GM19193 (cell line): Measurements from ENCODE around the gene TOB1.

Source experiments
- POLR2A ChIP-seq: IDR thresholded peaks from 4 replicates; pipeline ENCODE4 v1.6.1; 2011; ENCODE audit not compliant: insufficient read depth, insufficient read length; ENCODE audit errors: extremely low read depth

Gene TOB1

DNA sequence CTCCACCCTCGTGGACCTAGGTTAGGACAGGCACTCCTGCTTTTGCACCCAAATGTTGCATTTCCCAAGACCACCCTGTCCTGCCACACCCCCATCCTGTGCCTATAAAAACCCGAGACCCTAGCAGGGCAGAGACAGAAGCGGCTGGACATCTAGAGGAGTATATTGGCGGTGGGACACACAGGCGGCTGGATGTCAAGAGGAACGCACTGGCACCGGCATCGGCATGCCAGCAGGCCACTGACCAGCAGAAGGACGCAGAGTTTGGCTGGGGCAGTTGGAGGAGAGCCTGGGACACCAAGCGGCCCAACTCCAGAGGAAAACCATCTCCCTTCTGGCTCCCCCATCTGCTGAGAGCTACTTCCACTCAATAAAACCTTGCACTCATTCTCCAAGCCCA lies 45.5 kb downstream of the TOB1 start:
- no peak for TF ChIP-seq POLR2A

- TF ChIP-seq POLR2A: no peak
Observed at GRCh38 chr17:50818921-50819657, 47.1 kb downstream of the TOB1 start.

DNA sequence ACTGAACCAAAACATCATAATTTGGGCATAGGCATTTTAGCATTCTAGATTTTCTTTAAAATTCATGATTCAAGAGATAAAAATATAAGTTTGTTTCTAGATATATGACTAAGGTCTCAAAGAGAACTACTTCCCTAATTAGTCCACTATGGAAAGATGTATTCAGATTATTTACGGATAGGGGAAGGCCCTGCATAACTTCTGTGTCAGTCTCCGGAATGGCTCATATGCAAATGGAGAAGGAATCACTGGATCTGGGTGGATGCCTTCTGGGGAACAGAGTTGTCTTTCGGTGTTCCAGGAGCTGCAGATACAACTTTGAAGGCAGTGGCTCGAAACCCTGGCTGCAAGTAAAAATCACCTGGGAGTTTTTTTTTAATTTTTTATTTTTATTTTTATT lies 47.9 kb downstream of the TOB1 start:
- TF ChIP-seq POLR2A: no peak

DNA sequence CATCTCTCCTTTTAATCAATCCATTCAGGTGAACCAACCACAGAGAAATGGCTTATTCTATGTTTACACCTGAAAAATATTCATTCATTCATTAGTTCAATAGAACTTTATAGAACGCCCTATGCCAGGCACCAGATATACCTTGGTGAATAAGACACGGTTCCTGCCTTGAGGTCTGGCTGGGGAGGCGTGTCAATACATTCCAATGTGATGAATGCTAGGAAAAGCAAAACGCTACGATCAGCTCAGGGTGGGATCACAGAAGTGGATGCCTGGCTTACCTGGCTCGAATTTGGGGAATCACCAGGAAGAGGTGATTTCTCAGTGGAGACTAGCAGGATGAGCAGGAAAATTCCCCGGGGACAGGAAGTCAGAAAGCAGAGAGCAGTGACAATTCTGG lies 48.3 kb downstream of the TOB1 start:
- TF ChIP-seq POLR2A: no peak

GRCh38 chr17:50816771-50817751 lies 49.1 kb downstream of the TOB1 start:
- no peak for TF ChIP-seq POLR2A

DNA sequence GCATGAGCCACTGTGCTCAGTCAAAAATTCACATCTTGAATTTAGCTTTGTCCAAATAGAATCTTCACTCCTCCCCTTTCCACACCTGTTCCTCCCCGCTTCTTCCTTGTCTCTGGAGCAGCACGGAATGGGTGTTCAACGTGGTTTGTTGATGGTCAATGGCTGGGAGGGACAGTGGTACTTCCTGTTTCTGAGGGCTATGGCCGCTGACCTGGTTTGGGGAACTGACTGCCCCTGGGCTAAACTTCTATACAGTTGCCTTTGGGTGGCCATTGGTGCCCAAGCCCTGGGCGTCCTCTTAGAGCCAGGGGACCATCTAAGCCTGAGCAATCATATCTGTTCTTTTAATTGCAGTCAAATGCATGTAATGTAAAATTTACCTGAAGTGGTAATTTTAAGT lies 49.9 kb downstream of the TOB1 start:
- no peak for TF ChIP-seq POLR2A

DNA sequence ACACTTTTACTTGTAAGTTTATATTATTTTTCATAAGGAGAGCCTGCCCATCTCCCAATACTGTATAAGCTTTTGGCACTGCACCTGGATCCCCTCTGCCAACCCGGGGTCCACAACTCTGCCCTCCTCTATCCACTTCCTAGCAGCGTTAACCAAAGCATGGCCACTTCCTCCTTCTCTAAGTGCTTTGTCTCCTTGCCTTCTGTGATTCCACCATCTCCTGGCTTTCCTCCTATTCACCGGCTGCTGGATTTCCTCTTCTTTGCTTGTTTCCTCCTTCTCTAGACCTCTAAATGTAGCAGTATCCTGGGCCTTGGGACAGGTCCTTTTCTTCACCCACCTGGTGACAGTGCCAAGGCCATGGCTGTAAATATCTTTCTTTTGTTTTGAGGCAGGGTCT lies 50.8 kb downstream of the TOB1 start:
- no peak for TF ChIP-seq POLR2A

DNA sequence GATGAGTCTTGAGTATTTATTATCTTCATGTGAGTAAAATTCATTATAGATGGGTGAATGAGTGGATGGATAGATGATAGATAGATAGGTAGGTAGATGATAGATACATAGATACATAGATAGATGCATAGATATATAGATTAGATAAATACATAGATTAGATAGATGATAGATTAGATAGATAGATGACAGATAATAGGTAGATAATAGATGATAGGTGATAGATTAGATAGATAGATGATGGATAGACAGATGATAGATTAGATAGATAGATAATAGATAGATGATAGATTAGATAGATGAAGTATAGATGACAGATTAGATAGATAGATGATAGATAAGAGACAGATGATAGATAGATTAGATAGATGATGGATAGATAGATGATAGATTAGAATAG lies 52.6 kb downstream of the TOB1 start:
- TF ChIP-seq POLR2A: no peak
